IMR-90 (cell line): ENCODE results near the gene RASL10A. TPM values are rescaled to one million over a fixed set of nuclear protein-coding genes. Genes with fewer than 3 reads are reported as not detected.

Experiments
- ATAC-seq: fragments of 200-7000 bp; cut with Tn5 transposase; 2 replicates; pipeline ENCODE4 v1.9.1; 2020; ENCODE audit warnings: low read depth, mild to moderate bottlenecking, moderate library complexity
- BruUV-seq: library from RNA; stranded (reverse); fragments of 400-500 nt; replicated peaks from 2 replicates; lab custom pipeline; 2021; lab: Mats Ljungman, UMichigan
- CTCF ChIA-PET: fragments of 300-600 bp; formaldehyde crosslinking; extraction: SDS; loops from one replicate; lab custom pipeline; 2021; ENCODE audit warnings: antibody characterized with exemption; lab: Yijun Ruan, JAX
- POLR2A ChIA-PET: fragments of 300-600 bp; sonication (Branson Sonifier 250); formaldehyde crosslinking; loops from one replicate; lab custom pipeline; 2022; ENCODE audit warnings: antibody characterized with exemption; ENCODE audit not compliant: unreplicated experiment; lab: Charles Lee
- DNase-seq: peaks from one replicate; pipeline ENCODE4 v3.0.0; 2013
- H2AFZ ChIP-seq: replicated peaks from 2 replicates; pipeline ENCODE3; 2013; ENCODE audit warnings: low read length, mild to moderate bottlenecking; ENCODE audit not compliant: poor library complexity
- H2AK5ac ChIP-seq: 2 replicates; pipeline ENCODE4 v1.6.1; 2013; ENCODE audit warnings: low read depth, low read length, inconsistent platforms
- H2AK9ac ChIP-seq: replicated peaks from 2 replicates; pipeline ENCODE3; 2013; ENCODE audit warnings: mild to moderate bottlenecking, low read depth, low read length, moderate library complexity; ENCODE audit not compliant: poor library complexity
- H2BK120ac ChIP-seq: 2 replicates; pipeline ENCODE4 v1.6.1; 2013; ENCODE audit warnings: low read depth, low read length, inconsistent platforms
- H2BK15ac ChIP-seq: 3 replicates; pipeline ENCODE4 v1.6.1; 2013; ENCODE audit warnings: low read depth, low read length, inconsistent platforms
- H2BK20ac ChIP-seq: 2 replicates; pipeline ENCODE4 v1.6.1; 2013; ENCODE audit warnings: low read depth, mild to moderate bottlenecking, inconsistent platforms, low read length, moderate library complexity
- H2BK5ac ChIP-seq: 2 replicates; pipeline ENCODE4 v1.6.1; 2013; ENCODE audit warnings: mild to moderate bottlenecking, low read depth, low read length, inconsistent platforms; ENCODE audit not compliant: poor library complexity, severe bottlenecking
- H3K14ac ChIP-seq: replicated peaks from 2 replicates; pipeline ENCODE4 v1.6.1; 2013; ENCODE audit warnings: low read depth, low read length, inconsistent platforms
- H3K18ac ChIP-seq: 2 replicates; pipeline ENCODE4 v1.6.1; 2013; ENCODE audit warnings: low read depth, low read length, control low read depth
- H3K23ac ChIP-seq: 2 replicates; pipeline ENCODE4 v1.6.1; 2013; ENCODE audit warnings: low read depth, low read length, inconsistent platforms
- H3K27ac ChIP-seq: 2 replicates; pipeline ENCODE4 v1.5.1; 2013; ENCODE audit warnings: mild to moderate bottlenecking, control low read depth, low read length; ENCODE audit not compliant: insufficient read depth
- H3K27me3 ChIP-seq: 2 replicates; pipeline ENCODE4 v1.6.1; 2013; ENCODE audit warnings: low read length; ENCODE audit not compliant: control insufficient read depth, insufficient read depth
- H3K36me3 ChIP-seq: 2 replicates; pipeline ENCODE4 v1.6.1; 2013; ENCODE audit warnings: low read length, mixed read lengths; ENCODE audit not compliant: control insufficient read depth, insufficient read depth
- H3K4ac ChIP-seq: 2 replicates; pipeline ENCODE4 v1.6.1; 2013; ENCODE audit warnings: low read depth, low read length, inconsistent platforms
- H3K4me1 ChIP-seq: 2 replicates; pipeline ENCODE4 v1.6.1; 2013; ENCODE audit warnings: low read length, mixed read lengths; ENCODE audit not compliant: control insufficient read depth, insufficient read depth
- H3K4me2 ChIP-seq: 2 replicates; pipeline ENCODE4 v1.6.1; 2013; ENCODE audit warnings: low read depth, mild to moderate bottlenecking, control low read depth, low read length, moderate library complexity
- H3K4me3 ChIP-seq: 2 replicates; pipeline ENCODE4 v1.5.1; 2013; ENCODE audit warnings: low read depth, mild to moderate bottlenecking, control low read depth, low read length, moderate library complexity; ENCODE audit not compliant: insufficient read depth
- H3K56ac ChIP-seq: 2 replicates; pipeline ENCODE4 v1.6.1; 2013; ENCODE audit warnings: low read length, inconsistent platforms; ENCODE audit not compliant: insufficient read depth; ENCODE audit errors: extremely low read depth
- H3K79me1 ChIP-seq, 2 experiments: 2 replicates each; pipeline ENCODE4 v1.6.1; 2013; ENCODE audit warnings: low read length in 2 of 2, inconsistent platforms in 1 of 2, low read depth in 1 of 2
- H3K9ac ChIP-seq: 2 replicates; pipeline ENCODE4 v1.6.1; 2013; ENCODE audit warnings: low read depth, low read length, control low read depth
- H3K9me1 ChIP-seq: 2 replicates; pipeline ENCODE4 v1.6.1; 2013; ENCODE audit warnings: low read length, inconsistent platforms; ENCODE audit not compliant: insufficient read depth
- H3K9me3 ChIP-seq: 2 replicates; pipeline ENCODE4 v1.6.1; 2013; ENCODE audit warnings: low read length; ENCODE audit not compliant: control insufficient read depth, insufficient read depth
- H4K20me1 ChIP-seq: 2 replicates; pipeline ENCODE4 v1.6.1; 2013; ENCODE audit warnings: low read length, inconsistent platforms; ENCODE audit not compliant: insufficient read depth
- H4K5ac ChIP-seq: 2 replicates; pipeline ENCODE4 v1.6.1; 2013; ENCODE audit warnings: mild to moderate bottlenecking, low read depth, low read length, control low read depth
- H4K8ac ChIP-seq, 2 experiments: 2 replicates each; pipeline ENCODE4 v1.6.1; 2013; ENCODE audit warnings: low read depth in 2 of 2, low read length in 2 of 2, control low read depth in 1 of 2, inconsistent platforms in 1 of 2
- H4K91ac ChIP-seq: 2 replicates; pipeline ENCODE4 v1.6.1; 2013; ENCODE audit warnings: low read depth, low read length, inconsistent platforms; ENCODE audit not compliant: insufficient read depth
- MAFK ChIP-seq: IDR thresholded peaks from 2 replicates; pipeline ENCODE4 v1.6.1; 2012; ENCODE audit warnings: low read depth, low read length, improper control_type of control experiment
- RAD21 ChIP-seq: IDR thresholded peaks from 2 replicates; pipeline ENCODE4 v1.6.1; 2012; ENCODE audit warnings: low read length, improper control_type of control experiment
- SMC3 ChIP-seq: fragments of 150-350 bp; IDR thresholded peaks from 2 replicates; pipeline ENCODE4 v1.6.1; 2016; ENCODE audit warnings: low read depth, mild to moderate bottlenecking, antibody characterized with exemption, low read length, moderate library complexity
- WGBS, 2 experiments: methylation state at CpG; one replicate each; pipeline versions ENCODE4 v1.1.5 to v1.1.7; 2013; ENCODE audit warnings: missing lambda C conversion rate in 2 of 2; ENCODE audit not compliant: insufficient read length in 1 of 2; ENCODE audit errors: extremely low coverage in 2 of 2; 5-methylcytosine and 5-hydroxymethylcytosine counted together
- dilution Hi-C: fragments of 300-500 bp; cut with HindIII; formaldehyde crosslinking; loops from one replicate; pipeline ENCODE4 v1.14.3; 2018; ENCODE audit warnings: low sequenced_read_pairs; ENCODE audit not compliant: unreplicated experiment
- in situ Hi-C: fragments of 300-500 bp; cut with MboI; formaldehyde crosslinking; loops from 3 replicates; pipeline ENCODE4 v1.14.3; 2019; ENCODE audit warnings: low sequenced_read_pairs, inconsistent platforms, mixed read lengths
- intact Hi-C: fragments of 100-400 bp; cut with micrococcal nuclease; formaldehyde crosslinking; loops from 2 replicates; pipeline ENCODE4 v1.10.0; 2022
- polyA plus RNA-seq, 3 experiments: library from polyadenylated mRNA; depleted of rRNA; stranded (reverse); fragments of >200 nt; gene quantifications; 2 replicates each; pipeline ENCODE4 v1.2.3, GENCODE V29; 2012; ENCODE audit warnings: low replicate concordance in 1 of 3
- total RNA-seq: library from RNA; depleted of rRNA; stranded (reverse); fragments of >200 nt; gene quantifications from 2 replicates; pipeline ENCODE4 v1.2.3, GENCODE V29; 2012
- TF ChIP-seq, protein P1 (sequence below): conservative IDR thresholded peaks from 2 replicates; pipeline ENCODE4 v1.5.1; 2012; ENCODE audit warnings: mild to moderate bottlenecking, low read depth, low read length, improper control_type of control experiment

RASL10A gene
- total and polyA plus RNA-seq, 2 of the 4 experiments (the other 2 are of a cell fraction), result 0.26 TPM; not detected in 1

DNA sequence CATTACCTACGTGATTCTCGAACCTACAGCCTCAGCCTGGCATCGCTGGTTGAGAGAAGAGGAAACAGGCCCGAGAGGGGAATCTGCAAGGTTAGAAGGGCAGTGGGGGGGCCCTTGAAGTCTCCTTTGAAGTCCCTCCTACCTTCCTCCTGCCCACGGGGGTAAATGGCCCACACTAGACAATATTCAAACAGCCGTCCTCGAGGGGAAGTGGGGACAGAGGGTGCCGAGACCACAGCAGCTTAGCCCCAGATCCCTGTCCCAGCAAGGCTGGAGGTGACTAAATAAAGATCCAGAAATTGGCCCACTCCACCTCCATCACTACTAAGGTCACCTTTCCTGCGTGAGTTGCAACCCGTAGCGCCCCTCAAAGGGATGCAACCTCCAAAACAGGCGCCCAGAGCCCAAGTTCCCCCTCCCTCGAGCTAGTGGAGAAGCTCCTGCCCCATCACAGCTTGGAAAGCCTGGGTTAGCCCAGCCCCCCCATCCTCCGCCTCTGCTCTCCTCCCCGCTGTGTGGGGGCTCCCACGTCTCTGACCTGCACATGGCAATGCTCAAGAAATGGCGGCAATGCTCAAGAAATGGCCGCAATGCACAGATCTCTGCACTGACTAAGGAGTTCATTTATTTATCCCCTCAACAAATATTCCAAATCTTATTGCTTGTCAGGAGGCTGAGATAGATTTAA is 788 bp upstream of the RASL10A start:
- no peak overlapping the region for H2AK5ac ChIP-seq
- BruUV-seq, result no TSS peak
- no peak overlapping the region for H3K23ac ChIP-seq
- 0 out of 4 replicates have a peak, but pooled peaks cover 0 to 1% of the 10 kb centered on the region in 2 experiments for H3K79me1 ChIP-seq
- intact Hi-C loops (no loop called here), in situ Hi-C loops (no loop called here), dilution Hi-C loops (no loop called here)
- no peak for ATAC-seq
- peaks cover 47% of the 10 kb centered on the region for H3K27me3 ChIP-seq
- H3K27ac ChIP-seq, result no peak overlapping the region
- no peak overlapping the region for H2BK20ac ChIP-seq
- no peak overlapping the region for H2AK9ac ChIP-seq
- DNase-seq, result no peak
- H3K4ac ChIP-seq, result no peak overlapping the region
- CTCF ChIA-PET, result no interaction called here
- H2BK120ac ChIP-seq, result no peak overlapping the region
- H3K9me3 ChIP-seq, result no peaks in the 10 kb centered on the region
- H3K18ac ChIP-seq, result no peak overlapping the region
- no peak overlapping the region for H3K9ac ChIP-seq
- H3K14ac ChIP-seq, result no peak overlapping the region
- H4K5ac ChIP-seq, result no peak overlapping the region
- TF ChIP-seq, protein P1, sequence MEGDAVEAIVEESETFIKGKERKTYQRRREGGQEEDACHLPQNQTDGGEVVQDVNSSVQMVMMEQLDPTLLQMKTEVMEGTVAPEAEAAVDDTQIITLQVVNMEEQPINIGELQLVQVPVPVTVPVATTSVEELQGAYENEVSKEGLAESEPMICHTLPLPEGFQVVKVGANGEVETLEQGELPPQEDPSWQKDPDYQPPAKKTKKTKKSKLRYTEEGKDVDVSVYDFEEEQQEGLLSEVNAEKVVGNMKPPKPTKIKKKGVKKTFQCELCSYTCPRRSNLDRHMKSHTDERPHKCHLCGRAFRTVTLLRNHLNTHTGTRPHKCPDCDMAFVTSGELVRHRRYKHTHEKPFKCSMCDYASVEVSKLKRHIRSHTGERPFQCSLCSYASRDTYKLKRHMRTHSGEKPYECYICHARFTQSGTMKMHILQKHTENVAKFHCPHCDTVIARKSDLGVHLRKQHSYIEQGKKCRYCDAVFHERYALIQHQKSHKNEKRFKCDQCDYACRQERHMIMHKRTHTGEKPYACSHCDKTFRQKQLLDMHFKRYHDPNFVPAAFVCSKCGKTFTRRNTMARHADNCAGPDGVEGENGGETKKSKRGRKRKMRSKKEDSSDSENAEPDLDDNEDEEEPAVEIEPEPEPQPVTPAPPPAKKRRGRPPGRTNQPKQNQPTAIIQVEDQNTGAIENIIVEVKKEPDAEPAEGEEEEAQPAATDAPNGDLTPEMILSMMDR, result no peak
- TF ChIP-seq MAFK (no peak), RAD21 (no peak), SMC3 (no peak)
- H3K4me2 ChIP-seq, result no peak overlapping the region
- POLR2A ChIA-PET, result no interaction called here
- no peak overlapping the region for H4K8ac ChIP-seq
- no peak overlapping the region for H2AFZ ChIP-seq
- WGBS, 2 experiments, result 62% methylated on average over 5 of the region's 18 CpGs; no CpG with 5 or more reads in 1 of the 2 experiments
- no peak overlapping the region for H3K56ac ChIP-seq
- H2BK15ac ChIP-seq, result no peak overlapping the region
- H4K20me1 ChIP-seq, result peaks cover 19% of the 10 kb centered on the region
- H2BK5ac ChIP-seq, result no peak overlapping the region
- H3K4me3 ChIP-seq, result no peak overlapping the region
- H3K36me3 ChIP-seq, result peaks cover 2% of the 10 kb centered on the region; the same call in 1 of the 2 replicates
- no peak overlapping the region for H4K91ac ChIP-seq
- no peaks in the 10 kb centered on the region for H3K4me1 ChIP-seq
- no peaks in the 10 kb centered on the region for H3K9me1 ChIP-seq
